Ascending aorta (tissue), 2 donors: ENCODE data around the gene CDK2. TPM values are rescaled to one million over a fixed set of nuclear protein-coding genes. Genes with fewer than 3 reads are reported as not detected.
"Not testable (repeated sequence)": the region's sequence is repeated elsewhere in the genome, so short reads cannot be mapped to it uniquely, and the experiment has no call there.

ENCODE experiments used
- DNase-seq, 2 donors: peaks; one replicate each; pipeline ENCODE4 v3.0.0-alpha.2; 2019; ENCODE audit warnings: low spot score in 2 of 2
- H3K27ac ChIP-seq, 2 donors: fragments of 200-600 bp; sonication (generic); one replicate each; pipeline ENCODE4 v1.5.1; 2016 to 2017; ENCODE audit warnings: mild to moderate bottlenecking in 1 of 2
- H3K27me3 ChIP-seq: fragments of 200-600 bp; sonication (generic); one replicate; pipeline ENCODE4 v1.5.1; 2017
- H3K36me3 ChIP-seq, 2 donors: fragments of 200-600 bp; sonication (generic); one replicate each; pipeline ENCODE4 v1.5.1; 2016
- H3K4me1 ChIP-seq, 2 donors: fragments of 200-600 bp; sonication (generic); one replicate each; pipeline ENCODE4 v1.5.1; 2016 to 2017; ENCODE audit warnings: mild to moderate bottlenecking in 1 of 2
- H3K4me3 ChIP-seq, 2 donors: fragments of 200-600 bp; sonication (generic); one replicate each; pipeline ENCODE4 v1.5.1; 2016 to 2017; ENCODE audit warnings: mild to moderate bottlenecking in 1 of 2
- H3K9me3 ChIP-seq, 2 donors: fragments of 200-600 bp; sonication (generic); one replicate each; pipeline ENCODE4 v1.5.1; 2016
- CTCF ChIP-seq, 3 experiments: fragments of 200-600 bp in 2 of 3; fragments of 450-650 bp in 1 of 3; sonication (generic) in 2 of 3; IDR thresholded peaks; one replicate each; pipeline ENCODE4 v1.5.1; 2016 to 2019; ENCODE audit warnings: antibody characterized with exemption in 3 of 3, mild to moderate bottlenecking in 1 of 3, moderate library complexity in 1 of 3
- intact Hi-C: fragments of 100-400 bp; cut with DNase I; formaldehyde crosslinking; loops from one replicate; pipeline ENCODE4 v1.15.1; 2023
- total RNA-seq: library from RNA; depleted of rRNA; stranded (reverse); fragments of >200 nt; gene quantifications from one replicate; pipeline ENCODE4 v1.1.0, GENCODE V29; 2016

CDK2 gene
- total RNA-seq, 1 donor from 2014 or later = 24.5 TPM

DNA sequence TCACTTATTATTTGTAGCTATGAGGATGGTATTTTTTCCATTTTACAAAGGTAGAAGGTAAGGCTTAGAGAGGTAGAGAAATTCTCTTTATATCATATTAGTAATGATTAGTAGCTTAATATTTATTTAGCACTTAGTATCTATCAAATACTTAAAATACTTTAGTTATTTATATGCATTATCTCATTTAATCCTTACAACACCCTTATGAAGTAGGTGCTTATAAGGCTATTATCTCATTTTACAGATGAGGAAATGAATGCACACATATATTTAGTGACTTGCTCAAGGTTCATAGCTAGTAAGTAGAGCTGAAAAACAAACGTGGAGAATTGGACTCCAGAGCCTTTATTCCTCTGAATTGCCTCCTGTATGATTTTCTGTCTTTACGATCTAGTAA, 18.2 kb downstream of the CDK2 start:
- intact Hi-C loops = no loop called here
- H3K36me3 ChIP-seq = peaks cover 55 to 69% of the 10 kb centered on the region in 2 donors
- TF ChIP-seq CTCF (IDR thresholded peaks at IDR 0.05) = no peak
- H3K4me3 ChIP-seq = no peak overlapping the region
- no peak for DNase-seq
- H3K9me3 ChIP-seq = no peaks in the 10 kb centered on the region
- no peaks in the 10 kb centered on the region for H3K27me3 ChIP-seq
- no peaks in the 10 kb centered on the region for H3K4me1 ChIP-seq
- no peak overlapping the region for H3K27ac ChIP-seq

DNA sequence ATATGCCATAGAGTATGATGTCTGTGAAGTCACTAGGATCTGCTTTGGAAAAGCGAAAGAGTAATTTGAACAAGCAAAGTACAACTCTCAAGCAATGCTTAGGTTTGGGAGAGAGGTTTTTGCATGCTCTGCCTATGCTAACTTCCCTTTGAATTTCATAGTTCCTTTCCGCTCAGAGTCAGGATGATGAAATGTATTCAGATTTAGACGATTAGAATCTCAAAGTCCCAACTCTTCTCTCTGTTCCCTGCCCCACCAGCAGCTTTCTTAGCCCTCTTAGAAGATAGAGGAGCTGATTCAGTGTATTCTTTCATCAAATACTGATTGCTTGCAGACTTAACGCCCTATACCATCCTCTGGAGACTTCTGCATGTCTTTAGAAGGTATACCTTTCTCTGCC, 18.7 kb downstream of the CDK2 start:
- H3K27me3 ChIP-seq = no peaks in the 10 kb centered on the region
- no peak overlapping the region for H3K4me3 ChIP-seq
- DNase-seq = no peak
- H3K36me3 ChIP-seq = peaks cover 60 to 73% of the 10 kb centered on the region in 2 donors
- no peak for TF ChIP-seq CTCF (IDR thresholded peaks at IDR 0.05)
- intact Hi-C loops = no loop called here
- H3K4me1 ChIP-seq = no peaks in the 10 kb centered on the region
- H3K9me3 ChIP-seq = no peaks in the 10 kb centered on the region
- no peak overlapping the region for H3K27ac ChIP-seq

GRCh38 chr12:55985976-55986375, 19.3 kb downstream of the CDK2 start:
- H3K9me3 ChIP-seq, H3K27ac ChIP-seq, DNase-seq, H3K4me3 ChIP-seq, H3K27me3 ChIP-seq, H3K4me1 ChIP-seq, intact Hi-C loops: not testable (repeated sequence)
- peaks cover 65 to 73% of the 10 kb centered on the region in 2 donors for H3K36me3 ChIP-seq

DNA sequence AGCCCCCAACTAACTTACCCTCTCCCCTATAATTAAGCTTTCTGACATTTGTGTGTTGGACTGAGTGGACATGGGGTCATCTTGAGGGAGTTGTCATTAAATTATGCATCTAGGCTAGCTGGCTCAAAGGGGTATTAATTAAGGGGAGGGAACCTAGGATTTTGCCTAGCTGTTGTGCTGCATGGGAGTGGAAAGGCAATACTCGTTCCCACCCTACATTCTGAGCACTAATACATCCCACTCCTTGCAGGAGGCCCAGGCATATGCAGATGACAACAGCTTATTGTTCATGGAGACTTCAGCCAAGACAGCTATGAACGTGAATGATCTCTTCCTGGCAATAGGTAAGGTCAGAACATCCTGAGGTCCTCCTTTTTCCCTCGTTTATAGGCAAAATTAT, 24.5 kb downstream of the CDK2 start:
- no peak for TF ChIP-seq CTCF (IDR thresholded peaks at IDR 0.05)
- no peak overlapping the region for H3K4me3 ChIP-seq
- peaks cover 64 to 83% of the 10 kb centered on the region in 2 donors for H3K36me3 ChIP-seq

GRCh38 chr12:55993230-55993853, 26.7 kb downstream of the CDK2 start:
- Histone ChIP-seq H3K27ac (no peak overlapping the region), H3K9me3 (no peaks in the 10 kb centered on the region), H3K4me3 (no peak overlapping the region), H3K27me3 (no peaks in the 10 kb centered on the region), H3K4me1 (peaks cover 0 to 5% of the 10 kb centered on the region in 2 donors), H3K36me3 (peaks cover 52 to 61% of the 10 kb centered on the region in 2 donors)
- TF ChIP-seq CTCF (IDR thresholded peaks at IDR 0.05) = no peak
- no peak for DNase-seq
- intact Hi-C loops = no loop called here

More for the DNA sequence above, 24.5 kb downstream of the CDK2 start:
- no peak overlapping the region for H3K27ac ChIP-seq
- intact Hi-C loops = no loop called here
- H3K4me1 ChIP-seq = no peaks in the 10 kb centered on the region
- H3K27me3 ChIP-seq = no peaks in the 10 kb centered on the region
- H3K9me3 ChIP-seq = no peaks in the 10 kb centered on the region
- DNase-seq = no peak

- H3K9me3 ChIP-seq = no peaks in the 10 kb centered on the region
- peaks cover 0 to 5% of the 10 kb centered on the region in 2 donors for H3K4me1 ChIP-seq
- peaks cover 37 to 42% of the 10 kb centered on the region in 2 donors for H3K36me3 ChIP-seq
- no peaks in the 10 kb centered on the region for H3K27me3 ChIP-seq
- DNase-seq = no peak
- intact Hi-C loops = no loop called here
- H3K27ac ChIP-seq = no peak overlapping the region
- no peak overlapping the region for H3K4me3 ChIP-seq
- no peak for TF ChIP-seq CTCF (IDR thresholded peaks at IDR 0.05)
Measured at GRCh38 chr12:55995366-55995765, 28.7 kb downstream of the CDK2 start.
